Activated CD4-positive, alpha-beta T cell treated with anti-CD3 and anti-CD28 coated beads, Interleukin-2, amount 50 U/mL, for 48 hours (primary cell): ENCODE data around the gene C20orf202.

Source experiments
- DNase-seq, 2 experiments: peaks; one replicate each; pipeline ENCODE4 v3.0.0-alpha.2; 2020

Gene C20orf202

DNA sequence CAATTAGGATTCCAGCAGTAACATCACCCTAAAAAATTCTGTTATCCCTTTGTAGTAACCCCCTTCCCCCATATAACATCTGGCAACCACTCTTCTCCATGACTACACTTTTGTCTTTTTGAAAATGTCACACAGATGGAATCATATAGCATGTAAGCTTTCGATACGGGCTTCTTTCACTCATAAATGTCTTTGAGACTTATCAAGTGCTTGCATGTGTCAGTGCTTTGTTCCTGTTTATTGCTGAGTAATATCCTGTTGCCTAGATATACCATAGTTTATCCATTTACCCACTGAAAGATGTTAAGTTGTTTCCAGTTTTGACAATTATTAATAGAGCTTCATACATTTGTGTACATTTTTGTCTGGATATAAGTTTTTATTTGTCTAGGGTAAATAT lies 52.4 kb downstream of the C20orf202 start:
- DNase-seq: no peak
